ENCODE results near the gene CDH8.
A peak's percentile ranks its signal among the peaks of the same experiment; 100 is the strongest.

- TF ChIP-seq EZH2 (IDR thresholded peaks at IDR 0.05; ENCODE audit: borderline replicate concordance, low read depth, low read length, severe bottlenecking), result no peak
- TF ChIP-seq, protein P1, sequence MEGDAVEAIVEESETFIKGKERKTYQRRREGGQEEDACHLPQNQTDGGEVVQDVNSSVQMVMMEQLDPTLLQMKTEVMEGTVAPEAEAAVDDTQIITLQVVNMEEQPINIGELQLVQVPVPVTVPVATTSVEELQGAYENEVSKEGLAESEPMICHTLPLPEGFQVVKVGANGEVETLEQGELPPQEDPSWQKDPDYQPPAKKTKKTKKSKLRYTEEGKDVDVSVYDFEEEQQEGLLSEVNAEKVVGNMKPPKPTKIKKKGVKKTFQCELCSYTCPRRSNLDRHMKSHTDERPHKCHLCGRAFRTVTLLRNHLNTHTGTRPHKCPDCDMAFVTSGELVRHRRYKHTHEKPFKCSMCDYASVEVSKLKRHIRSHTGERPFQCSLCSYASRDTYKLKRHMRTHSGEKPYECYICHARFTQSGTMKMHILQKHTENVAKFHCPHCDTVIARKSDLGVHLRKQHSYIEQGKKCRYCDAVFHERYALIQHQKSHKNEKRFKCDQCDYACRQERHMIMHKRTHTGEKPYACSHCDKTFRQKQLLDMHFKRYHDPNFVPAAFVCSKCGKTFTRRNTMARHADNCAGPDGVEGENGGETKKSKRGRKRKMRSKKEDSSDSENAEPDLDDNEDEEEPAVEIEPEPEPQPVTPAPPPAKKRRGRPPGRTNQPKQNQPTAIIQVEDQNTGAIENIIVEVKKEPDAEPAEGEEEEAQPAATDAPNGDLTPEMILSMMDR (IDR thresholded peaks at IDR 0.05; ENCODE audit: borderline replicate concordance, extremely low read depth, low read length, poor library complexity, severe bottlenecking), result peak; percentile 8
These were observed 90.2 kb downstream of the CDH8 start for GRCh38 chr16:61946019-61946418.

Data from DND-41 (cell line).